HG03575 (cell line): ENCODE measurements around the gene ZNF816.
"Not testable (repeated sequence)": the region's sequence is repeated elsewhere in the genome, so short reads cannot be mapped to it uniquely, and the experiment has no call there.

ENCODE experiments used
- ATAC-seq: cut with Tn5 transposase; IDR thresholded peaks from one replicate; pipeline ENCODE4 v1.9.1; 2021; ENCODE audit not compliant: unreplicated experiment, insufficient number of reproducible peaks, low FRiP score; ENCODE audit errors: extremely low read depth

ZNF816 gene

GRCh38 chr19:52940905-52941304 is 21.8 kb downstream of the ZNF816 start:
- not testable (repeated sequence) for ATAC-seq

GRCh38 chr19:52938761-52939160 is 23.9 kb downstream of the ZNF816 start:
- no peak for ATAC-seq

GRCh38 chr19:52936954-52937325 is 25.7 kb downstream of the ZNF816 start:
- no peak for ATAC-seq

GRCh38 chr19:52936151-52936953 is 26.3 kb downstream of the ZNF816 start:
- ATAC-seq = no peak

- no peak for ATAC-seq
Measured at GRCh38 chr19:52935434-52935833, 27.2 kb downstream of the ZNF816 start.

GRCh38 chr19:52924641-52925040 is 38.0 kb downstream of the ZNF816 start:
- not testable (repeated sequence) for ATAC-seq

GRCh38 chr19:52923778-52924593 is 38.7 kb downstream of the ZNF816 start:
- no peak for ATAC-seq

GRCh38 chr19:52922841-52923777 is 39.6 kb downstream of the ZNF816 start, which contains the start of gene ZNF888:
TSS of gene ZNF888 (minus strand) at chr19:52923428. CDS start at chr19:52917873, 5,555 bp downstream.
- ATAC-seq = no peak

- no peak for ATAC-seq
Measured at GRCh38 chr19:52917531-52917930, 45.1 kb downstream of the ZNF816 start.

- ATAC-seq = no peak
Measured at GRCh38 chr19:52910648-52911047, 52.0 kb downstream of the ZNF816 start.

- not testable (repeated sequence) for ATAC-seq
Measured at GRCh38 chr19:52904052-52904780, 58.5 kb downstream of the ZNF816 start.

GRCh38 chr19:52901842-52902241 is 60.8 kb downstream of the ZNF816 start:
- no peak for ATAC-seq
